Lower leg skin (tissue), 3 donors: ENCODE measurements around the gene NEB.

ENCODE experiments used
- POLR2A ChIP-seq, 2 donors: fragments of 450-650 bp; IDR thresholded peaks; one replicate each; pipeline ENCODE4 v1.6.1; 2016 to 2017; ENCODE audit warnings: antibody characterized with exemption in 2 of 2, mild to moderate bottlenecking in 1 of 2, moderate library complexity in 1 of 2
- TF ChIP-seq, protein P1 (sequence below), 3 donors: fragments of 450-650 bp; IDR thresholded peaks; one replicate each; pipeline ENCODE4 v1.5.1; 2016; ENCODE audit warnings: antibody characterized with exemption in 3 of 3, mild to moderate bottlenecking in 3 of 3, moderate library complexity in 2 of 3

DNA sequence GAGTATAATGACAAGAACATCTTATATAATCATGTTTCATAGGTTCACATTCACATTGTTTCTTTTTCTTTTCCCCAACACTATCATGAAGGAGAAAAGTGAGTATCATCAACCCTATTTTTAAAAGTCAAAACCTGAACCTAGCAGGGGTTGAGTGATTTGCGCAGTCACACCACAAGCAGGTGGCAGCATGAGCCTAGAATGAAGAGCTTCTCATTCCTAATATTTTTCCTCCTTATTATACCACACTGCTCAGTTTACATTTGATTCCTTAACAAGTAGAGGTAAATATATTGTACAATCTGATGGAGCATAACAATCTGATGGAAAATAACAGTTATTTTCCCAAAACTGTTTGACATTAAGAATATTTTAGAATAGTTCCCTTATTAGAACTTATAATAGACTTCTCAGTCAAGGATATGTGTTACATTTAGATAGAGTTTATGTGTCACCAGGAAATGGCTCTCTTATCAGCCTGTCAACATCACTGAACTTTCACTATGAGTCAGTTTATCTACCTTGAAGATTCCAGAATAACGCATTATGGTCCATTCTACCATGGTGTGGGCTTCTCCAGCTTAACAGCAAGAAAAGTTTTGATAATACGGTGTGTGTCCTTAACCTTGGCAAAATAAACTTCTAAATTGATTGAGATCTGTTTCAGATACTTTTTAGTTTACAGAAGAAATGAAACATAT is 119.5 kb downstream of the NEB start:
- TF ChIP-seq, protein P1, sequence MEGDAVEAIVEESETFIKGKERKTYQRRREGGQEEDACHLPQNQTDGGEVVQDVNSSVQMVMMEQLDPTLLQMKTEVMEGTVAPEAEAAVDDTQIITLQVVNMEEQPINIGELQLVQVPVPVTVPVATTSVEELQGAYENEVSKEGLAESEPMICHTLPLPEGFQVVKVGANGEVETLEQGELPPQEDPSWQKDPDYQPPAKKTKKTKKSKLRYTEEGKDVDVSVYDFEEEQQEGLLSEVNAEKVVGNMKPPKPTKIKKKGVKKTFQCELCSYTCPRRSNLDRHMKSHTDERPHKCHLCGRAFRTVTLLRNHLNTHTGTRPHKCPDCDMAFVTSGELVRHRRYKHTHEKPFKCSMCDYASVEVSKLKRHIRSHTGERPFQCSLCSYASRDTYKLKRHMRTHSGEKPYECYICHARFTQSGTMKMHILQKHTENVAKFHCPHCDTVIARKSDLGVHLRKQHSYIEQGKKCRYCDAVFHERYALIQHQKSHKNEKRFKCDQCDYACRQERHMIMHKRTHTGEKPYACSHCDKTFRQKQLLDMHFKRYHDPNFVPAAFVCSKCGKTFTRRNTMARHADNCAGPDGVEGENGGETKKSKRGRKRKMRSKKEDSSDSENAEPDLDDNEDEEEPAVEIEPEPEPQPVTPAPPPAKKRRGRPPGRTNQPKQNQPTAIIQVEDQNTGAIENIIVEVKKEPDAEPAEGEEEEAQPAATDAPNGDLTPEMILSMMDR (IDR thresholded peaks at IDR 0.05) = no peak
- TF ChIP-seq POLR2A (IDR thresholded peaks at IDR 0.05) = no peak
